H9 (cell line): ENCODE data around the gene THEM4. TPM values are rescaled to one million over a fixed set of nuclear protein-coding genes. Genes with fewer than 3 reads are reported as not detected.

ENCODE experiments used
- DNase-seq: peaks from one replicate; pipeline ENCODE4 v3.0.0-alpha.2; 2017
- H2AFZ ChIP-seq: one replicate; pipeline ENCODE4 v1.6.1; 2013; ENCODE audit warnings: mild to moderate bottlenecking, low read length, control low read depth, moderate library complexity
- H2AK5ac ChIP-seq: 2 replicates; pipeline ENCODE4 v1.6.1; 2013; ENCODE audit warnings: low read length, control low read depth, mixed read lengths; ENCODE audit not compliant: insufficient read length
- H2BK120ac ChIP-seq: one replicate; pipeline ENCODE4 v1.6.1; 2013; ENCODE audit warnings: low read depth, mild to moderate bottlenecking, low read length, control low read depth, inconsistent platforms; ENCODE audit not compliant: poor library complexity, severe bottlenecking
- H2BK12ac ChIP-seq: 2 replicates; pipeline ENCODE4 v1.6.1; 2013; ENCODE audit warnings: low read length, control low read depth, mixed read lengths, low read depth; ENCODE audit not compliant: insufficient read length
- H2BK15ac ChIP-seq: 2 replicates; pipeline ENCODE4 v1.6.1; 2013; ENCODE audit warnings: low read depth, low read length, control low read depth
- H2BK20ac ChIP-seq: one replicate; pipeline ENCODE4 v1.6.1; 2013; ENCODE audit warnings: low read depth, mild to moderate bottlenecking, low read length, control low read depth, inconsistent platforms; ENCODE audit not compliant: poor library complexity, severe bottlenecking
- H2BK5ac ChIP-seq: 2 replicates; pipeline ENCODE4 v1.6.1; 2013; ENCODE audit warnings: low read length, control low read depth, mixed read lengths; ENCODE audit not compliant: insufficient read length
- H3K14ac ChIP-seq: 2 replicates; pipeline ENCODE4 v1.6.1; 2013; ENCODE audit warnings: low read length, control low read depth; ENCODE audit not compliant: insufficient read depth
- H3K18ac ChIP-seq: 2 replicates; pipeline ENCODE4 v1.6.1; 2013; ENCODE audit warnings: low read depth, mild to moderate bottlenecking, mixed read lengths, low read length, control low read depth; ENCODE audit not compliant: insufficient read length
- H3K23ac ChIP-seq: 2 replicates; pipeline ENCODE4 v1.6.1; 2013; ENCODE audit warnings: low read length, control low read depth, mixed read lengths, low read depth; ENCODE audit not compliant: insufficient read length
- H3K23me2 ChIP-seq: 2 replicates; pipeline ENCODE4 v1.6.1; 2013; ENCODE audit warnings: low read depth, mild to moderate bottlenecking, mixed read lengths, low read length, control low read depth; ENCODE audit not compliant: insufficient read length, poor library complexity, severe bottlenecking
- H3K27ac ChIP-seq: 2 replicates; pipeline ENCODE4 v1.5.1; 2013; ENCODE audit warnings: low read length, control low read depth, mixed read lengths, low read depth; ENCODE audit not compliant: insufficient read length
- H3K27me3 ChIP-seq: 2 replicates; pipeline ENCODE4 v1.6.1; 2013; ENCODE audit warnings: low read length, control low read depth, inconsistent platforms; ENCODE audit not compliant: insufficient read depth
- H3K4ac ChIP-seq: 2 replicates; pipeline ENCODE4 v1.6.1; 2013; ENCODE audit warnings: low read depth, mild to moderate bottlenecking, control low read depth, inconsistent platforms, low read length, moderate library complexity
- H3K4me1 ChIP-seq: 2 replicates; pipeline ENCODE4 v1.6.1; 2013; ENCODE audit warnings: low read length, control low read depth, inconsistent platforms; ENCODE audit not compliant: insufficient read depth
- H3K4me2 ChIP-seq: 2 replicates; pipeline ENCODE4 v1.6.1; 2013; ENCODE audit warnings: low read length, control low read depth, mixed read lengths; ENCODE audit not compliant: insufficient read length, insufficient read depth
- H3K56ac ChIP-seq: 2 replicates; pipeline ENCODE4 v1.6.1; 2013; ENCODE audit warnings: low read depth, mild to moderate bottlenecking, mixed read lengths, low read length, control low read depth; ENCODE audit not compliant: insufficient read length
- H3K79me1 ChIP-seq: 2 replicates; pipeline ENCODE4 v1.6.1; 2013; ENCODE audit warnings: low read depth, mild to moderate bottlenecking, moderate library complexity, low read length, control low read depth, inconsistent platforms; ENCODE audit not compliant: insufficient read depth, poor library complexity, severe bottlenecking
- H3K79me2 ChIP-seq: 2 replicates; pipeline ENCODE4 v1.6.1; 2013; ENCODE audit warnings: low read length, control low read depth, inconsistent platforms; ENCODE audit not compliant: insufficient read depth
- H3K9ac ChIP-seq: 2 replicates; pipeline ENCODE4 v1.6.1; 2013; ENCODE audit warnings: low read length, control low read depth, mixed read lengths; ENCODE audit not compliant: insufficient read length; ENCODE audit errors: extremely low read depth
- H3K9me3 ChIP-seq: one replicate; pipeline ENCODE4 v1.6.1; 2013; ENCODE audit warnings: low read depth, low read length, inconsistent platforms; ENCODE audit not compliant: control insufficient read depth
- H3T11ph ChIP-seq: one replicate; pipeline ENCODE4 v1.6.1; 2013; ENCODE audit warnings: mild to moderate bottlenecking, low read length, control low read depth, inconsistent platforms
- H4K20me1 ChIP-seq: one replicate; pipeline ENCODE4 v1.6.1; 2013; ENCODE audit not compliant: control insufficient read depth, insufficient read length, insufficient read depth
- H4K5ac ChIP-seq: 2 replicates; pipeline ENCODE4 v1.6.1; 2013; ENCODE audit warnings: low read depth, mild to moderate bottlenecking, mixed read lengths, low read length, control low read depth; ENCODE audit not compliant: insufficient read length
- H4K8ac ChIP-seq: replicated peaks from 2 replicates; pipeline ENCODE4 v1.6.1; 2013; ENCODE audit warnings: low read length, control low read depth, mixed read lengths, low read depth; ENCODE audit not compliant: insufficient read length
- H4K91ac ChIP-seq: 2 replicates; pipeline ENCODE4 v1.6.1; 2013; ENCODE audit warnings: low read depth, mild to moderate bottlenecking, moderate library complexity, mixed read lengths, low read length, control low read depth; ENCODE audit not compliant: insufficient read length
- H3K27ac Mint-ChIP-seq, 3 experiments: 2 replicates in 2 of 3; 3 replicates in 1 of 3; pipeline ENCODE4 v1.8.0; 2020 to 2021; ENCODE audit warnings: mixed read lengths in 3 of 3, mild to moderate bottlenecking in 1 of 3, moderate library complexity in 1 of 3
- H3K27me3 Mint-ChIP-seq: 2 replicates; pipeline ENCODE4 v1.8.0; 2021; ENCODE audit warnings: low read depth, mild to moderate bottlenecking, moderate library complexity, mixed read lengths
- H3K36me3 Mint-ChIP-seq, 3 experiments: 2 replicates in 2 of 3; 3 replicates in 1 of 3; pipeline ENCODE4 v1.8.0; 2020 to 2021; ENCODE audit warnings: low read depth in 3 of 3, mixed read lengths in 3 of 3; ENCODE audit not compliant: insufficient read depth in 1 of 3
- H3K4me1 Mint-ChIP-seq, 2 experiments: 2 replicates each; pipeline ENCODE4 v1.8.0; 2020; ENCODE audit warnings: mixed read lengths in 2 of 2
- H3K4me3 Mint-ChIP-seq, 2 experiments: 2 replicates in 1 of 2; 3 replicates in 1 of 2; pipeline ENCODE4 v1.8.0; 2020 to 2021; ENCODE audit warnings: mild to moderate bottlenecking in 2 of 2, mixed read lengths in 2 of 2, moderate library complexity in 1 of 2
- H3K9me3 Mint-ChIP-seq, 2 experiments: 2 replicates in 1 of 2; 3 replicates in 1 of 2; pipeline ENCODE4 v1.8.0; 2020; ENCODE audit warnings: mild to moderate bottlenecking in 2 of 2, mixed read lengths in 2 of 2, moderate library complexity in 1 of 2
- CTCF ChIP-seq: fragments of 200-600 bp; sonication (generic); conservative IDR thresholded peaks from 3 replicates; pipeline ENCODE4 v1.8.0; 2021; ENCODE audit warnings: antibody characterized with exemption, mild to moderate bottlenecking
- WGBS: extraction: QIAGEN DNeasy Blood & Tissue Kit; methylation state at CpG from one replicate; pipeline ENCODE4 v1.1.7; 2013; ENCODE audit warnings: missing lambda C conversion rate, low lambda C conversion rate, mixed read lengths; ENCODE audit not compliant: insufficient read length; ENCODE audit errors: extremely low coverage; 5-methylcytosine and 5-hydroxymethylcytosine counted together
- total RNA-seq: library from RNA; stranded (reverse); gene quantifications from 2 replicates; pipeline ENCODE4 v1.2.1, GENCODE V29; 2021

THEM4 gene
- total RNA-seq, 1 experiment from 2014 or later, result 10.5 TPM

DNA sequence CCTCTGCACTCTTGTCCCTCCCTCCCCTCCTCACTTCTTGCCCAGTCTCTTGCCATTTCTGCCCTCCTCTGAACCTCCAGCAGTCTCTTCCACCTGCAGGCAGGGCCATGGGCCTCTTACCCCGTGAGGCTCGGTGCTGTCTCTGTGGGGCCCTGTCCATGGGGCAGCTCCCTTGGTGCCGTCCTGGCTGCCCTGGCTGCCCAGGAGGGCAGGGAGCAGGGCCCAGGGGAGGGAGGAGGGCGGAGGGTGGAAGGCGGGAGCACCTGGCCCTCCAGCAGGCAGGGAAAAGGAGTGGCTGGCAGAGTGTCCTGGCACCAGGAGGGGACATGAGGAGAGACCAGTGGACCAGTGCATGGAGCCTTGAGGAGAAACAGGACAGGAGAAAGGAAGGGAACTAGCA is 77.7 kb downstream of the THEM4 start, which contains the start of gene RORC:
TSS of gene RORC (minus strand) at position 198 of the 400 bp plus-strand sequence. CDS start at position 160, 38 bp downstream.
- Mint-ChIP-seq H3K27ac (peak within 1 kb of the TSS in 2 of 3 experiments; percentile 7 to 40; a peak in 2 of 7 replicates), H3K36me3 (no peaks in the 10 kb centered on the region), H3K27me3 (peaks cover 7% of the 10 kb centered on the region), H3K9me3 (no peaks in the 10 kb centered on the region), H3K4me1 (peaks cover 32 to 41% of the 10 kb centered on the region in 2 experiments), H3K4me3 (peak within 1 kb of the TSS in 1 of 2 experiments; percentile 23; a peak in 2 of 5 replicates)
- H3K9me3 ChIP-seq, result no peaks in the 10 kb centered on the region
- no peak for TF ChIP-seq CTCF
- no peak within 1 kb of the TSS for H3K23ac ChIP-seq
- no peak within 1 kb of the TSS for H2BK12ac ChIP-seq
- no CpG with 5 or more reads among the region's 5 CpGs for WGBS
- no peak within 1 kb of the TSS for H2AK5ac ChIP-seq
- H3K4me1 ChIP-seq, result peaks cover 14% of the 10 kb centered on the region; the same call in 1 of the 2 replicates
- H3K14ac ChIP-seq, result no peak within 1 kb of the TSS; the same call in 1 of the 2 replicates
- H3K23me2 ChIP-seq, result no peaks in the 10 kb centered on the region
- no peak within 1 kb of the TSS for H2BK20ac ChIP-seq
- H2AFZ ChIP-seq, result no peak within 1 kb of the TSS
- no peaks in the 10 kb centered on the region for H3K27me3 ChIP-seq
- no peak within 1 kb of the TSS for H2BK120ac ChIP-seq
- no peak within 1 kb of the TSS for H4K5ac ChIP-seq
- H2BK15ac ChIP-seq, result no peak within 1 kb of the TSS
- H3K79me1 ChIP-seq, result no peaks in the 10 kb centered on the region
- no peak within 1 kb of the TSS for H4K8ac ChIP-seq
- H3K79me2 ChIP-seq, result no peaks in the 10 kb centered on the region
- no peak within 1 kb of the TSS for H3K4me2 ChIP-seq
- H4K20me1 ChIP-seq, result no peaks in the 10 kb centered on the region
- no peak within 1 kb of the TSS for H3K27ac ChIP-seq
- no peak within 1 kb of the TSS; the same call in 1 of the 2 replicates for H3K4ac ChIP-seq
- no peak for DNase-seq
- H3T11ph ChIP-seq, result no peak within 1 kb of the TSS
- no peak within 1 kb of the TSS for H3K56ac ChIP-seq
- no peak within 1 kb of the TSS for H2BK5ac ChIP-seq
- no peak within 1 kb of the TSS for H3K9ac ChIP-seq
- H3K18ac ChIP-seq, result peak within 1 kb of the TSS; percentile 40
- no peak within 1 kb of the TSS for H4K91ac ChIP-seq
